ENCODE data around the gene CASP2.

The CASP2 gene

DNA sequence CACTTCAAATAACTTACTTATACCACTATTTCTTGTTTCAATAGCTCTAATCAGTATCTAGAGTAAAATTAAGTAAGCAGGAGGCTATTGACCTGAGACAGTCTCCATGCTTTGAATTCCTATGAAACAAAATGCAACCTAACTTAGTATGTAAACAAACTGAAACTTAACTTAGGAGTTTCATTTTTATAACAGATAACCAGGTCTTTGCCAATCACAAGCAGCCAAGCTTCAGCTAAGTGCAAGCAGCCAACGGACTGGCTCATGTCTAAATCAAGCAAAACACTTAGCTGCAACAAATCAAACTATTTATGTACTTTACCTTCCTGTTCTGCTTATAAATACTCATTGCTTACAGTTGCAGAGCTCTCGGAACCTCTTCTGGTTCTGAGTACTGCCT, 29.3 kb upstream of the CASP2 start:
- H3K4me3 ChIP-seq (replicated peaks; ENCODE audit: insufficient read depth, low read length) = no peak overlapping the region
- DNase-seq (ENCODE audit: low read depth in 1 of 2, low spot score in 1 of 2) = no peak
- H3K27me3 ChIP-seq (ENCODE audit: insufficient read depth, poor library complexity, severe bottlenecking) = no peaks in the 10 kb centered on the region
- no peak for TF ChIP-seq SPI1 (IDR thresholded peaks at IDR 0.05; ENCODE audit: borderline replicate concordance, low read depth)
- TF ChIP-seq POLR2AphosphoS5 (IDR thresholded peaks at IDR 0.05; ENCODE audit: low read depth) = no peak
- no peak for TF ChIP-seq GABPA (IDR thresholded peaks at IDR 0.05; ENCODE audit: low read depth)
- TF ChIP-seq, protein P1, sequence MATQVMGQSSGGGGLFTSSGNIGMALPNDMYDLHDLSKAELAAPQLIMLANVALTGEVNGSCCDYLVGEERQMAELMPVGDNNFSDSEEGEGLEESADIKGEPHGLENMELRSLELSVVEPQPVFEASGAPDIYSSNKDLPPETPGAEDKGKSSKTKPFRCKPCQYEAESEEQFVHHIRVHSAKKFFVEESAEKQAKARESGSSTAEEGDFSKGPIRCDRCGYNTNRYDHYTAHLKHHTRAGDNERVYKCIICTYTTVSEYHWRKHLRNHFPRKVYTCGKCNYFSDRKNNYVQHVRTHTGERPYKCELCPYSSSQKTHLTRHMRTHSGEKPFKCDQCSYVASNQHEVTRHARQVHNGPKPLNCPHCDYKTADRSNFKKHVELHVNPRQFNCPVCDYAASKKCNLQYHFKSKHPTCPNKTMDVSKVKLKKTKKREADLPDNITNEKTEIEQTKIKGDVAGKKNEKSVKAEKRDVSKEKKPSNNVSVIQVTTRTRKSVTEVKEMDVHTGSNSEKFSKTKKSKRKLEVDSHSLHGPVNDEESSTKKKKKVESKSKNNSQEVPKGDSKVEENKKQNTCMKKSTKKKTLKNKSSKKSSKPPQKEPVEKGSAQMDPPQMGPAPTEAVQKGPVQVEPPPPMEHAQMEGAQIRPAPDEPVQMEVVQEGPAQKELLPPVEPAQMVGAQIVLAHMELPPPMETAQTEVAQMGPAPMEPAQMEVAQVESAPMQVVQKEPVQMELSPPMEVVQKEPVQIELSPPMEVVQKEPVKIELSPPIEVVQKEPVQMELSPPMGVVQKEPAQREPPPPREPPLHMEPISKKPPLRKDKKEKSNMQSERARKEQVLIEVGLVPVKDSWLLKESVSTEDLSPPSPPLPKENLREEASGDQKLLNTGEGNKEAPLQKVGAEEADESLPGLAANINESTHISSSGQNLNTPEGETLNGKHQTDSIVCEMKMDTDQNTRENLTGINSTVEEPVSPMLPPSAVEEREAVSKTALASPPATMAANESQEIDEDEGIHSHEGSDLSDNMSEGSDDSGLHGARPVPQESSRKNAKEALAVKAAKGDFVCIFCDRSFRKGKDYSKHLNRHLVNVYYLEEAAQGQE (IDR thresholded peaks at IDR 0.05; ENCODE audit: insufficient replicate concordance, low read depth) = no peak
- TF ChIP-seq, protein P2, sequence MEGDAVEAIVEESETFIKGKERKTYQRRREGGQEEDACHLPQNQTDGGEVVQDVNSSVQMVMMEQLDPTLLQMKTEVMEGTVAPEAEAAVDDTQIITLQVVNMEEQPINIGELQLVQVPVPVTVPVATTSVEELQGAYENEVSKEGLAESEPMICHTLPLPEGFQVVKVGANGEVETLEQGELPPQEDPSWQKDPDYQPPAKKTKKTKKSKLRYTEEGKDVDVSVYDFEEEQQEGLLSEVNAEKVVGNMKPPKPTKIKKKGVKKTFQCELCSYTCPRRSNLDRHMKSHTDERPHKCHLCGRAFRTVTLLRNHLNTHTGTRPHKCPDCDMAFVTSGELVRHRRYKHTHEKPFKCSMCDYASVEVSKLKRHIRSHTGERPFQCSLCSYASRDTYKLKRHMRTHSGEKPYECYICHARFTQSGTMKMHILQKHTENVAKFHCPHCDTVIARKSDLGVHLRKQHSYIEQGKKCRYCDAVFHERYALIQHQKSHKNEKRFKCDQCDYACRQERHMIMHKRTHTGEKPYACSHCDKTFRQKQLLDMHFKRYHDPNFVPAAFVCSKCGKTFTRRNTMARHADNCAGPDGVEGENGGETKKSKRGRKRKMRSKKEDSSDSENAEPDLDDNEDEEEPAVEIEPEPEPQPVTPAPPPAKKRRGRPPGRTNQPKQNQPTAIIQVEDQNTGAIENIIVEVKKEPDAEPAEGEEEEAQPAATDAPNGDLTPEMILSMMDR (IDR thresholded peaks at IDR 0.05; ENCODE audit: insufficient read depth, low read length) = no peak
- H3K27ac ChIP-seq (replicated peaks) = no peak overlapping the region

- TF ChIP-seq SPI1 (IDR thresholded peaks at IDR 0.05; ENCODE audit: borderline replicate concordance, low read depth) (no peak), GABPA (IDR thresholded peaks at IDR 0.05; ENCODE audit: low read depth) (no peak), POLR2AphosphoS5 (IDR thresholded peaks at IDR 0.05; ENCODE audit: low read depth) (no peak)
- TF ChIP-seq, protein P2 (IDR thresholded peaks at IDR 0.05; ENCODE audit: insufficient read depth, low read length) = no peak
- TF ChIP-seq, protein P1 (IDR thresholded peaks at IDR 0.05; ENCODE audit: insufficient replicate concordance, low read depth) = no peak
- Histone ChIP-seq H3K27me3 (ENCODE audit: insufficient read depth, poor library complexity, severe bottlenecking) (no peaks in the 10 kb centered on the region), H3K4me3 (replicated peaks; ENCODE audit: insufficient read depth, low read length) (no peak overlapping the region), H3K27ac (replicated peaks) (no peak overlapping the region)
- DNase-seq (ENCODE audit: low read depth in 1 of 2, low spot score in 1 of 2) = no peak
These were observed 28.4 kb upstream of the CASP2 start for GRCh38 chr7:143259765-143260164.

GRCh38 chr7:143261901-143262300, 26.2 kb upstream of the CASP2 start:
- Histone ChIP-seq H3K27me3 (ENCODE audit: insufficient read depth, poor library complexity, severe bottlenecking) (no peaks in the 10 kb centered on the region), H3K4me3 (replicated peaks; ENCODE audit: insufficient read depth, low read length) (no peak overlapping the region), H3K27ac (replicated peaks) (no peak overlapping the region)
- DNase-seq (ENCODE audit: low read depth in 1 of 2, low spot score in 1 of 2) = no peak
- no peak for TF ChIP-seq POLR2AphosphoS5 (IDR thresholded peaks at IDR 0.05; ENCODE audit: low read depth)
- TF ChIP-seq SPI1 (IDR thresholded peaks at IDR 0.05; ENCODE audit: borderline replicate concordance, low read depth) = no peak
- TF ChIP-seq GABPA (IDR thresholded peaks at IDR 0.05; ENCODE audit: low read depth) = no peak
- TF ChIP-seq, protein P2 (IDR thresholded peaks at IDR 0.05; ENCODE audit: insufficient read depth, low read length) = no peak
- TF ChIP-seq, protein P1 (IDR thresholded peaks at IDR 0.05; ENCODE audit: insufficient replicate concordance, low read depth) = no peak

Data from HL-60 (cell line).